GM12878 (cell line): ENCODE results near the gene GSPT1. TPM values are rescaled to one million over a fixed set of nuclear protein-coding genes. Genes with fewer than 3 reads are reported as not detected.
A peak's percentile ranks its signal among the peaks of the same experiment; 100 is the strongest.

ENCODE experiments used
- BACH1 ChIP-seq: fragments of 450-650 bp; IDR thresholded peaks from 2 replicates; pipeline ENCODE4 v1.6.1; 2017; ENCODE audit warnings: mild to moderate bottlenecking, borderline replicate concordance
- CBFB ChIP-seq: IDR thresholded peaks from 2 replicates; pipeline ENCODE4 v1.6.1; 2016; ENCODE audit warnings: antibody characterized with exemption, low read depth
- CREB1 ChIP-seq: IDR thresholded peaks from 2 replicates; pipeline ENCODE4 v1.6.1; 2012; ENCODE audit warnings: low read depth, mild to moderate bottlenecking, inconsistent platforms
- CREM ChIP-seq: IDR thresholded peaks from 2 replicates; pipeline ENCODE4 v1.6.1; 2014; ENCODE audit warnings: antibody characterized with exemption, low read depth
- E4F1 ChIP-seq: fragments of 450-650 bp; IDR thresholded peaks from 2 replicates; pipeline ENCODE4 v1.6.1; 2018; ENCODE audit warnings: borderline replicate concordance, mild to moderate bottlenecking; ENCODE audit not compliant: partially characterized antibody
- EED ChIP-seq: sonication (generic); IDR thresholded peaks from 2 replicates; pipeline ENCODE4 v1.6.1; 2016; ENCODE audit warnings: antibody characterized with exemption, low read depth
- ELK1 ChIP-seq: IDR thresholded peaks from 2 replicates; pipeline ENCODE4 v1.6.1; 2012; ENCODE audit warnings: low read depth, low read length, improper control_type of control experiment
- FOXK2 ChIP-seq: fragments of 450-650 bp; IDR thresholded peaks from 2 replicates; pipeline ENCODE4 v1.6.1; 2017; ENCODE audit warnings: mild to moderate bottlenecking, moderate library complexity
- KLF5 ChIP-seq: fragments of 450-650 bp; IDR thresholded peaks from 2 replicates; pipeline ENCODE4 v1.6.1; 2014; ENCODE audit warnings: mild to moderate bottlenecking; ENCODE audit not compliant: partially characterized antibody
- LARP7 ChIP-seq: fragments of 450-650 bp; IDR thresholded peaks from 2 replicates; pipeline ENCODE4 v1.6.1; 2017; ENCODE audit warnings: mild to moderate bottlenecking
- MYC ChIP-seq: IDR thresholded peaks from 2 replicates; pipeline ENCODE4 v1.6.1; 2011; ENCODE audit warnings: mild to moderate bottlenecking, low read length, moderate library complexity, inconsistent platforms; ENCODE audit not compliant: insufficient read depth, insufficient replicate concordance, insufficient read length, severe bottlenecking
- NBN ChIP-seq: fragments of 450-650 bp; IDR thresholded peaks from 2 replicates; pipeline ENCODE4 v1.6.1; 2016
- NR2F1 ChIP-seq: fragments of 450-650 bp; conservative IDR thresholded peaks from 2 replicates; pipeline ENCODE4 v1.6.1; 2017; ENCODE audit warnings: mild to moderate bottlenecking
- PKNOX1 ChIP-seq: fragments of 450-650 bp; IDR thresholded peaks from 2 replicates; pipeline ENCODE4 v1.6.1; 2016; ENCODE audit warnings: mild to moderate bottlenecking
- POLR2A ChIP-seq: IDR thresholded peaks from 2 replicates; pipeline ENCODE4 v1.6.1; 2011; ENCODE audit warnings: low read depth, mild to moderate bottlenecking, low read length
- RFX5 ChIP-seq: IDR thresholded peaks from 2 replicates; pipeline ENCODE4 v1.6.1; 2011; ENCODE audit warnings: low read depth, low read length, improper control_type of control experiment
- SREBF1 ChIP-seq: IDR thresholded peaks from 2 replicates; pipeline ENCODE4 v1.6.1; 2012; ENCODE audit warnings: mild to moderate bottlenecking, low read length
- STAT1 ChIP-seq: fragments of 450-650 bp; conservative IDR thresholded peaks from 2 replicates; pipeline ENCODE4 v1.6.1; 2014; ENCODE audit warnings: antibody characterized with exemption, mild to moderate bottlenecking
- polyA plus RNA-seq, 11 experiments: library from polyadenylated mRNA; depleted of rRNA in 4 of 11; unstranded in 6 of 11; stranded (reverse) in 5 of 11; fragments of >200 nt; fragmentation: Nextera tagmentation in 4 of 11; fragmentation: Illumina TruSeq in 1 of 11; extraction: Ambion mirVana in 4 of 11; extraction: Trizol in 1 of 11; gene quantifications; 1 replicate in 1 of 11; 2 replicates in 10 of 11; pipeline versions ENCODE4 v1.2.1 to v1.2.3, GENCODE V29; 2011 to 2016; ENCODE audit warnings: inconsistent platforms in 2 of 11, missing spikeins in 2 of 11, low read depth in 1 of 11
- total RNA-seq, 4 experiments: library from RNA; depleted of rRNA in 3 of 4; stranded (reverse); fragments of >200 nt in 3 of 4; fragmentation: Illumina TruSeq in 1 of 4; extraction: Trizol in 1 of 4; gene quantifications; 2 replicates each; pipeline versions ENCODE4 v1.2.1 to v1.2.3, GENCODE V29; 2013 to 2021
- TF ChIP-seq, protein P1 (sequence below): fragments of 450-650 bp; IDR thresholded peaks from 2 replicates; pipeline ENCODE4 v1.6.1; 2016; ENCODE audit warnings: mild to moderate bottlenecking, moderate library complexity, borderline replicate concordance
- TF ChIP-seq, protein P2 (sequence below): fragments of 450-650 bp; IDR thresholded peaks from 2 replicates; pipeline ENCODE4 v1.6.1; 2017; ENCODE audit warnings: low read depth, mild to moderate bottlenecking, moderate library complexity

The GSPT1 gene
- total and polyA plus RNA-seq, 10 of the 15 experiments (the other 5 are each of a cell fraction or from before 2014, with no cell fraction given) = 46.7 to 181 (median 99.6) TPM

DNA sequence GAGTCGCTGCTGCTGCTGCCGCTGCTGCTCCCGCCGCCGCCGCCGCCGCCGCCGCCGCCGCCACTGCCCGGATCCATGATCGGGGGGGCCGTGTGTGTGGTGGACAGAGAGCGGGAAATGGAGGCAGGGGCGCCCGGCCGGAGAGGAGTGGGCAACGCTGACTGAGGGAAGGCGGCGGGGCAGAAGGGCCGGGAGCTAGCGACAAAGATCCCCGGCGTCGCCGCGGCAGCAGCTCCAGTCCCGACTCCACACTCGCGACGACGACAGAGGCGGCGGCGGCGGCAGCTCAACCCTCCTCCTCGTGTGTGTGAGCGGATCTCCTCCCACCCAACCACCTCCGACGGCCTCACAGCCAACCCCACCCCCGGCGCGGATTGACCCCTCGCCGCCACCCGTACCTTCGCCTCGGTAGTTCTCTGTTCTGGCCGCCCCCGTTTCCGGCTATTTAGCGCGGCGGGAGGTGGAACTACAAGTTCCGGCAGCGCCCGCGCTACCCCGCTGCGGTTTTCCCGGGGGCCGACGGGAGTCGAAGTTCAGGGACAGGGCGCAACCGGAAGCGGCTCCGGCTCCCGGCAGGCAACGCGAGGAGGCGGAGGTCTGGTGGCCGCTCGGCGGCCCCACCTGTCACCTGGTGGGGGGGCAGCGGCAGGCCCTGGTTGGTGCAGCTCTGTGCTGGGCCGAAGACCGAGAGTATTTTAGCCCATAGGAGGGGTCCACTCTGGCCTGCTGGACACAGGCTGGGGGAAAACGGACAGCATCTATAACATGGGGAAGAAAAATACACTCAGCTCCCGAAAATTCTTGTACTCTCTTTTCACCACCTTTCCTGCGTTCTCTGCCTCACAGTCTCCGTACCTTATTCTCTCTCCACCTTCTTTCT lies at the start of gene GSPT1 (continued):
- TF ChIP-seq, protein P1, sequence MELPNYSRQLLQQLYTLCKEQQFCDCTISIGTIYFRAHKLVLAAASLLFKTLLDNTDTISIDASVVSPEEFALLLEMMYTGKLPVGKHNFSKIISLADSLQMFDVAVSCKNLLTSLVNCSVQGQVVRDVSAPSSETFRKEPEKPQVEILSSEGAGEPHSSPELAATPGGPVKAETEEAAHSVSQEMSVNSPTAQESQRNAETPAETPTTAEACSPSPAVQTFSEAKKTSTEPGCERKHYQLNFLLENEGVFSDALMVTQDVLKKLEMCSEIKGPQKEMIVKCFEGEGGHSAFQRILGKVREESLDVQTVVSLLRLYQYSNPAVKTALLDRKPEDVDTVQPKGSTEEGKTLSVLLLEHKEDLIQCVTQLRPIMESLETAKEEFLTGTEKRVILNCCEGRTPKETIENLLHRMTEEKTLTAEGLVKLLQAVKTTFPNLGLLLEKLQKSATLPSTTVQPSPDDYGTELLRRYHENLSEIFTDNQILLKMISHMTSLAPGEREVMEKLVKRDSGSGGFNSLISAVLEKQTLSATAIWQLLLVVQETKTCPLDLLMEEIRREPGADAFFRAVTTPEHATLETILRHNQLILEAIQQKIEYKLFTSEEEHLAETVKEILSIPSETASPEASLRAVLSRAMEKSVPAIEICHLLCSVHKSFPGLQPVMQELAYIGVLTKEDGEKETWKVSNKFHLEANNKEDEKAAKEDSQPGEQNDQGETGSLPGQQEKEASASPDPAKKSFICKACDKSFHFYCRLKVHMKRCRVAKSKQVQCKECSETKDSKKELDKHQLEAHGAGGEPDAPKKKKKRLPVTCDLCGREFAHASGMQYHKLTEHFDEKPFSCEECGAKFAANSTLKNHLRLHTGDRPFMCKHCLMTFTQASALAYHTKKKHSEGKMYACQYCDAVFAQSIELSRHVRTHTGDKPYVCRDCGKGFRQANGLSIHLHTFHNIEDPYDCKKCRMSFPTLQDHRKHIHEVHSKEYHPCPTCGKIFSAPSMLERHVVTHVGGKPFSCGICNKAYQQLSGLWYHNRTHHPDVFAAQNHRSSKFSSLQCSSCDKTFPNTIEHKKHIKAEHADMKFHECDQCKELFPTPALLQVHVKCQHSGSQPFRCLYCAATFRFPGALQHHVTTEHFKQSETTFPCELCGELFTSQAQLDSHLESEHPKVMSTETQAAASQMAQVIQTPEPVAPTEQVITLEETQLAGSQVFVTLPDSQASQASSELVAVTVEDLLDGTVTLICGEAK = peak; percentile 93
- TF ChIP-seq E4F1 (peak; percentile 82), PKNOX1 (peak; percentile 57; the same call in 1 of the 2 replicates), POLR2A (peak; percentile 92), CBFB (peak; percentile 100), CREB1 (peak; percentile 83), FOXK2 (peak; percentile 30), RFX5 (no peak), KLF5 (peak; percentile 93), LARP7 (peak; percentile 32; the same call in 1 of the 2 replicates), BACH1 (peak; percentile 98), STAT1 (peak; percentile 85; the same call in 1 of the 2 replicates), NR2F1 (peak; percentile 35; the same call in 1 of the 2 replicates), NBN (peak; percentile 92), EED (peak; percentile 40; the same call in 1 of the 2 replicates), ELK1 (peak; percentile 97), MYC (peak; percentile 79), CREM (peak; percentile 98), SREBF1 (peak; percentile 94)
- TF ChIP-seq, protein P2, sequence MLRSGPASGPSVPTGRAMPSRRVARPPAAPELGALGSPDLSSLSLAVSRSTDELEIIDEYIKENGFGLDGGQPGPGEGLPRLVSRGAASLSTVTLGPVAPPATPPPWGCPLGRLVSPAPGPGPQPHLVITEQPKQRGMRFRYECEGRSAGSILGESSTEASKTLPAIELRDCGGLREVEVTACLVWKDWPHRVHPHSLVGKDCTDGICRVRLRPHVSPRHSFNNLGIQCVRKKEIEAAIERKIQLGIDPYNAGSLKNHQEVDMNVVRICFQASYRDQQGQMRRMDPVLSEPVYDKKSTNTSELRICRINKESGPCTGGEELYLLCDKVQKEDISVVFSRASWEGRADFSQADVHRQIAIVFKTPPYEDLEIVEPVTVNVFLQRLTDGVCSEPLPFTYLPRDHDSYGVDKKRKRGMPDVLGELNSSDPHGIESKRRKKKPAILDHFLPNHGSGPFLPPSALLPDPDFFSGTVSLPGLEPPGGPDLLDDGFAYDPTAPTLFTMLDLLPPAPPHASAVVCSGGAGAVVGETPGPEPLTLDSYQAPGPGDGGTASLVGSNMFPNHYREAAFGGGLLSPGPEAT = peak; percentile 55; the same call in 1 of the 2 replicates
